A549 (cell line): ENCODE results near the gene ZMYND10. TPM values are rescaled to one million over a fixed set of nuclear protein-coding genes. Genes with fewer than 3 reads are reported as not detected.
A peak's percentile ranks its signal among the peaks of the same experiment; 100 is the strongest.

Source experiments
- ATAC-seq, 2 experiments: fragments of 200-7000 bp in 1 of 2; fragments of >200 bp in 1 of 2; cut with Nextera tagmentation in 1 of 2; cut with Tn5 transposase in 1 of 2; 3 replicates each; pipeline versions ENCODE4 v1.8.0 to v1.9.1; 2018 to 2020; ENCODE audit warnings: mild to moderate bottlenecking in 1 of 2, moderate library complexity in 1 of 2
- CTCF ChIA-PET: fragments of 300-600 bp; sonication (Branson Sonifier 250); formaldehyde crosslinking; extraction: SDS; loops from one replicate; lab custom pipeline; 2021; ENCODE audit warnings: antibody characterized with exemption, inconsistent platforms; lab: Yijun Ruan, JAX
- POLR2A ChIA-PET: fragments of 350-600 bp; formaldehyde crosslinking; extraction: SDS; loops from one replicate; lab custom pipeline; 2021; ENCODE audit warnings: antibody characterized with exemption, inconsistent platforms; lab: Yijun Ruan, JAX
- DNase-seq, 2 experiments: peaks; one replicate each; pipeline versions ENCODE4 v3.0.0 to v3.0.0-alpha.2; 2011 to 2016; ENCODE audit warnings: low read depth in 1 of 2, low spot score in 1 of 2
- FAIRE-seq: peaks from 2 replicates; lab custom pipeline; 2011; peaks lifted over from hg19 to GRCh38; lab: Jason Lieb, UNC
- H3K27ac ChIP-seq, 2 experiments: fragments of >200 bp; sonication (Bioruptor Twin); formaldehyde crosslinking; 3 replicates each; pipeline ENCODE4 v1.5.1; 2016 to 2017
- H3K4me1 ChIP-seq: fragments of >200 bp; sonication (Bioruptor Twin); formaldehyde crosslinking; 3 replicates; pipeline ENCODE4 v1.6.1; 2016
- H3K4me2 ChIP-seq: fragments of >200 bp; sonication (Bioruptor Twin); formaldehyde crosslinking; 3 replicates; pipeline ENCODE4 v1.6.1; 2016
- H3K4me3 ChIP-seq: fragments of >200 bp; sonication (Bioruptor Twin); formaldehyde crosslinking; 3 replicates; pipeline ENCODE4 v1.5.1; 2016
- H3K9me3 ChIP-seq: fragments of >200 bp; sonication (Bioruptor Twin); formaldehyde crosslinking; 3 replicates; pipeline ENCODE4 v1.6.1; 2016
- CEBPB ChIP-seq, 2 experiments: fragments of >200 bp in 1 of 2; sonication (Bioruptor Twin) in 1 of 2; formaldehyde crosslinking in 1 of 2; IDR thresholded peaks; 2 replicates each; pipeline ENCODE4 v1.6.1; 2012 to 2016
- EHF ChIP-seq: fragments of 250-450 bp; sonication (Bioruptor Pico); IDR thresholded peaks from 2 replicates; pipeline ENCODE4 v1.5.0; 2020; ENCODE audit warnings: mild to moderate bottlenecking
- EHMT2 ChIP-seq: fragments of 200-600 bp; sonication (generic); IDR thresholded peaks from 2 replicates; pipeline ENCODE4 v1.6.1; 2016; ENCODE audit warnings: antibody characterized with exemption, low read depth, mild to moderate bottlenecking, moderate library complexity
- FOSB ChIP-seq: fragments of 250-450 bp; sonication (Bioruptor Pico); IDR thresholded peaks from 2 replicates; pipeline ENCODE4 v1.5.0; 2020; ENCODE audit warnings: mild to moderate bottlenecking, moderate library complexity
- JUNB ChIP-seq: fragments of >200 bp; sonication (Bioruptor Twin); formaldehyde crosslinking; IDR thresholded peaks from 2 replicates; pipeline ENCODE4 v1.6.1; 2016
- MAZ ChIP-seq: fragments of 150-350 bp; IDR thresholded peaks from 2 replicates; pipeline ENCODE4 v1.6.1; 2014; ENCODE audit warnings: antibody characterized with exemption, low read depth, low read length, borderline replicate concordance
- PHF8 ChIP-seq: fragments of 200-600 bp; sonication (generic); IDR thresholded peaks from 2 replicates; pipeline ENCODE4 v1.6.1; 2016; ENCODE audit warnings: low read depth, mild to moderate bottlenecking, antibody characterized with exemption, moderate library complexity, borderline replicate concordance
- POLR2A ChIP-seq: IDR thresholded peaks from 2 replicates; pipeline ENCODE4 v1.6.1; 2012; ENCODE audit warnings: mild to moderate bottlenecking, low read length
- POLR2AphosphoS2 ChIP-seq: conservative IDR thresholded peaks from 2 replicates; pipeline ENCODE4 v1.6.1; 2012; ENCODE audit warnings: low read length, improper control_type of control experiment, inconsistent platforms
- RNF2 ChIP-seq: fragments of 200-600 bp; sonication (generic); IDR thresholded peaks from 2 replicates; pipeline ENCODE4 v1.6.1; 2016; ENCODE audit warnings: low read depth, mild to moderate bottlenecking, antibody characterized with exemption, moderate library complexity, borderline replicate concordance
- SMC3 ChIP-seq: fragments of >200 bp; sonication (Bioruptor Twin); formaldehyde crosslinking; IDR thresholded peaks from 3 replicates; pipeline ENCODE4 v1.6.1; 2018; ENCODE audit warnings: inconsistent platforms
- SREBF2 ChIP-seq: fragments of 450-650 bp; IDR thresholded peaks from 2 replicates; pipeline ENCODE4 v1.6.1; 2014; ENCODE audit warnings: mild to moderate bottlenecking, moderate library complexity
- ZFP36 ChIP-seq: fragments of 450-650 bp; IDR thresholded peaks from 2 replicates; pipeline ENCODE4 v1.6.1; 2014; ENCODE audit warnings: borderline replicate concordance; ENCODE audit not compliant: partially characterized antibody
- ZSCAN20 ChIP-seq: fragments of 250-450 bp; sonication (Bioruptor Pico); IDR thresholded peaks from 2 replicates; pipeline ENCODE4 v1.8.0; 2022; ENCODE audit warnings: mild to moderate bottlenecking, moderate library complexity
- WGBS: methylation state at CpG from one replicate; pipeline ENCODE4 v1.1.6; 2017; ENCODE audit errors: missing lambda C conversion rate; 5-methylcytosine and 5-hydroxymethylcytosine counted together
- polyA plus RNA-seq, 4 experiments: library from polyadenylated mRNA; depleted of rRNA in 3 of 4; stranded (reverse); fragments of >200 nt; fragmentation: RNase III in 1 of 4; extraction: RNeasy Plus Mini Kit Qiagen cat#74134 plus additional on column Dnase treatment in 1 of 4; gene quantifications; 2 replicates in 3 of 4; 3 replicates in 1 of 4; pipeline ENCODE4 v1.2.3, GENCODE V29; 2011 to 2017
- TF ChIP-seq, protein P1 (sequence below): fragments of >200 bp; sonication (Bioruptor Twin); formaldehyde crosslinking; IDR thresholded peaks from 3 replicates; pipeline ENCODE4 v1.6.1; 2016
- TF ChIP-seq, protein P2 (sequence below): fragments of >200 bp; sonication (Bioruptor Twin); formaldehyde crosslinking; IDR thresholded peaks from 3 replicates; pipeline ENCODE4 v1.5.1; 2016
- TF ChIP-seq, protein P3 (sequence below): fragments of 200-600 bp; sonication (generic); IDR thresholded peaks from 2 replicates; pipeline ENCODE4 v1.6.1; 2016; ENCODE audit warnings: antibody characterized with exemption, mild to moderate bottlenecking, moderate library complexity
- TF ChIP-seq, protein P4 (sequence below): fragments of 250-450 bp; sonication (Bioruptor Pico); IDR thresholded peaks from 2 replicates; pipeline ENCODE4 v1.5.0; 2020; ENCODE audit warnings: low read depth, mild to moderate bottlenecking, moderate library complexity
- TF ChIP-seq, protein P5 (sequence below): IDR thresholded peaks from 2 replicates; pipeline ENCODE4 v1.6.1; 2012; ENCODE audit warnings: low read depth, borderline replicate concordance

ZMYND10 gene
- polyA plus RNA-seq, 2 of the 4 experiments (the other 2 are of a cell fraction) = 0.43 to 0.77 TPM

DNA sequence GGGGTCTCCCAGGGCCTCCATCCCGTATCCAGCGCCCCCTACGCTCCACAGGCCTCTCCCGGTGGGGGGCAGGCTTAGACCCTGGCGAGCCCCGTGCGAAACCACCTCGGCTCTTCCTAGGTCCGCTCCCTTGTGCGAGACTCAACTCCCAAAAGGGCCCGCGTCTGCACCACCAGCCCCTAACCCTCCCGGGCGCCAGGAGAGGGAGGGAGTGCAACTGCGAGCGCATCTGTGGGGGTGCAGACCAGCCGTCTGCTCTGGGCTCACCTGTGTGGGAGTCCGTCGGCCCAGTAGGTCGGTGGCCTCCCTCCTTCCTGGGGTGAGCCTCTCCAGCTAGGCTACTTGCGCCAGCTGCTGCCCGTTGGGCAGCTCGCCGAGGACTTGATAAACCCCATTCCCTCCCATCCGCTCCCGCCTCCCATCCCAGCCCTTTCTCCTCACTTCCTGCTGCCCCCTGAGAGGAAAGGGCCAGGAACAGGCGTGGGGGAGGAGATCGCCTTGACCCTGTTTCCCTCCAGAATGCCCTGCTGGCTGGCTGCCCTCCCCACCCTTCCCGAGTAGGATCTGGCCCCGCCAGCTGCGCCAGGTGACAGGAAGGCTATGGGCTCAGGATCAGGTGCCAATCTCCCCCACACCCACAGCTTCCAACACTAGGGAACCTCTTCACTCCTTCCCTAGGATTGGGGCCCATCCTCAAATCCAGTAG, 23.0 kb downstream of the ZMYND10 start, which contains the start of gene HYAL2:
Gene HYAL2, minus strand, starts transcription at position 360 of the 706 bp plus-strand sequence. CDS start 2,256 bp downstream, outside the sequence.
- TF ChIP-seq, protein P1, sequence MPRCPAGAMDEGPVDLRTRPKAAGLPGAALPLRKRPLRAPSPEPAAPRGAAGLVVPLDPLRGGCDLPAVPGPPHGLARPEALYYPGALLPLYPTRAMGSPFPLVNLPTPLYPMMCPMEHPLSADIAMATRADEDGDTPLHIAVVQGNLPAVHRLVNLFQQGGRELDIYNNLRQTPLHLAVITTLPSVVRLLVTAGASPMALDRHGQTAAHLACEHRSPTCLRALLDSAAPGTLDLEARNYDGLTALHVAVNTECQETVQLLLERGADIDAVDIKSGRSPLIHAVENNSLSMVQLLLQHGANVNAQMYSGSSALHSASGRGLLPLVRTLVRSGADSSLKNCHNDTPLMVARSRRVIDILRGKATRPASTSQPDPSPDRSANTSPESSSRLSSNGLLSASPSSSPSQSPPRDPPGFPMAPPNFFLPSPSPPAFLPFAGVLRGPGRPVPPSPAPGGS = no peak
- TF ChIP-seq JUNB = no peak
- TF ChIP-seq PHF8 = no peak
- TF ChIP-seq SMC3 = no peak
- no peak for TF ChIP-seq POLR2A
- TF ChIP-seq ZFP36 = no peak
- TF ChIP-seq EHMT2 = no peak
- TF ChIP-seq RNF2 = no peak
- TF ChIP-seq FOSB (CRISPR knock-in tag) = no peak
- no peak for ATAC-seq

DNA sequence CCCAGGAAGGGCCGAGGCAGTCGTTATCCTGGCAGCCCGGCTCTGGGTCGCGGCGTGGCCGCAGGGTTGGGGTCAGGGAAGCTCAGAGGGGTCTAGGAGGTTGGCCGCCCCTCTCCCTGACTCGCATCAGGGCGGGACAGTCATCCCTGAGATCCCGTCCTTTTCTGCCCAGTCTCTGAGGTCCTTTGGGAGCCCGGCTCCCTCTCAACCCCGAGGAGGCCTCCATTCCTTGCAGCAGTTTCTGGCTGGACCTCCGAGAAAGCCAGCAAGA, 23.5 kb downstream of the ZMYND10 start:
- peak overlapping the region; percentile 99 to 100; a peak in 5 of 6 replicates for H3K27ac ChIP-seq
- FAIRE-seq = no peak

More for the DNA sequence above, 23.0 kb downstream of the ZMYND10 start, which contains the start of gene HYAL2:
- Histone ChIP-seq H3K27ac (peak within 1 kb of the TSS; percentile 99 to 100), H3K9me3 (no peaks in the 10 kb centered on the region), H3K4me3 (peak within 1 kb of the TSS; percentile 65), H3K4me1 (peaks cover 27% of the 10 kb centered on the region), H3K4me2 (peak within 1 kb of the TSS; percentile 98)
- ChIA-PET CTCF (interaction anchor here (1.1 to 5.1 kb wide), 5 partner anchors 12 to 96 kb away, joined by 3 to 56 read pairs (median 12); partner anchors contain the start of genes HYAL3 and NAA80), POLR2A (no interaction called here)
- FAIRE-seq = no peak
- WGBS = 93% methylated on average over 18 of the region's 31 CpGs
- DNase-seq = no peak

More for the DNA sequence above, 23.5 kb downstream of the ZMYND10 start:
- ATAC-seq (no peak), DNase-seq (no peak)
- peak overlapping the region; percentile 98 for H3K4me2 ChIP-seq
- TF ChIP-seq MAZ = no peak
- TF ChIP-seq SREBF2 = no peak
- no peak for TF ChIP-seq CEBPB (IDR thresholded peaks at IDR 0.05)
- TF ChIP-seq, protein P2, sequence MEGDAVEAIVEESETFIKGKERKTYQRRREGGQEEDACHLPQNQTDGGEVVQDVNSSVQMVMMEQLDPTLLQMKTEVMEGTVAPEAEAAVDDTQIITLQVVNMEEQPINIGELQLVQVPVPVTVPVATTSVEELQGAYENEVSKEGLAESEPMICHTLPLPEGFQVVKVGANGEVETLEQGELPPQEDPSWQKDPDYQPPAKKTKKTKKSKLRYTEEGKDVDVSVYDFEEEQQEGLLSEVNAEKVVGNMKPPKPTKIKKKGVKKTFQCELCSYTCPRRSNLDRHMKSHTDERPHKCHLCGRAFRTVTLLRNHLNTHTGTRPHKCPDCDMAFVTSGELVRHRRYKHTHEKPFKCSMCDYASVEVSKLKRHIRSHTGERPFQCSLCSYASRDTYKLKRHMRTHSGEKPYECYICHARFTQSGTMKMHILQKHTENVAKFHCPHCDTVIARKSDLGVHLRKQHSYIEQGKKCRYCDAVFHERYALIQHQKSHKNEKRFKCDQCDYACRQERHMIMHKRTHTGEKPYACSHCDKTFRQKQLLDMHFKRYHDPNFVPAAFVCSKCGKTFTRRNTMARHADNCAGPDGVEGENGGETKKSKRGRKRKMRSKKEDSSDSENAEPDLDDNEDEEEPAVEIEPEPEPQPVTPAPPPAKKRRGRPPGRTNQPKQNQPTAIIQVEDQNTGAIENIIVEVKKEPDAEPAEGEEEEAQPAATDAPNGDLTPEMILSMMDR = no peak
- TF ChIP-seq POLR2AphosphoS2 = no peak
- no peak for TF ChIP-seq ZSCAN20 (CRISPR knock-in tag)
- TF ChIP-seq, protein P3, sequence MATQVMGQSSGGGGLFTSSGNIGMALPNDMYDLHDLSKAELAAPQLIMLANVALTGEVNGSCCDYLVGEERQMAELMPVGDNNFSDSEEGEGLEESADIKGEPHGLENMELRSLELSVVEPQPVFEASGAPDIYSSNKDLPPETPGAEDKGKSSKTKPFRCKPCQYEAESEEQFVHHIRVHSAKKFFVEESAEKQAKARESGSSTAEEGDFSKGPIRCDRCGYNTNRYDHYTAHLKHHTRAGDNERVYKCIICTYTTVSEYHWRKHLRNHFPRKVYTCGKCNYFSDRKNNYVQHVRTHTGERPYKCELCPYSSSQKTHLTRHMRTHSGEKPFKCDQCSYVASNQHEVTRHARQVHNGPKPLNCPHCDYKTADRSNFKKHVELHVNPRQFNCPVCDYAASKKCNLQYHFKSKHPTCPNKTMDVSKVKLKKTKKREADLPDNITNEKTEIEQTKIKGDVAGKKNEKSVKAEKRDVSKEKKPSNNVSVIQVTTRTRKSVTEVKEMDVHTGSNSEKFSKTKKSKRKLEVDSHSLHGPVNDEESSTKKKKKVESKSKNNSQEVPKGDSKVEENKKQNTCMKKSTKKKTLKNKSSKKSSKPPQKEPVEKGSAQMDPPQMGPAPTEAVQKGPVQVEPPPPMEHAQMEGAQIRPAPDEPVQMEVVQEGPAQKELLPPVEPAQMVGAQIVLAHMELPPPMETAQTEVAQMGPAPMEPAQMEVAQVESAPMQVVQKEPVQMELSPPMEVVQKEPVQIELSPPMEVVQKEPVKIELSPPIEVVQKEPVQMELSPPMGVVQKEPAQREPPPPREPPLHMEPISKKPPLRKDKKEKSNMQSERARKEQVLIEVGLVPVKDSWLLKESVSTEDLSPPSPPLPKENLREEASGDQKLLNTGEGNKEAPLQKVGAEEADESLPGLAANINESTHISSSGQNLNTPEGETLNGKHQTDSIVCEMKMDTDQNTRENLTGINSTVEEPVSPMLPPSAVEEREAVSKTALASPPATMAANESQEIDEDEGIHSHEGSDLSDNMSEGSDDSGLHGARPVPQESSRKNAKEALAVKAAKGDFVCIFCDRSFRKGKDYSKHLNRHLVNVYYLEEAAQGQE = no peak
- TF ChIP-seq EHF (CRISPR knock-in tag) = no peak
- TF ChIP-seq, protein P4, sequence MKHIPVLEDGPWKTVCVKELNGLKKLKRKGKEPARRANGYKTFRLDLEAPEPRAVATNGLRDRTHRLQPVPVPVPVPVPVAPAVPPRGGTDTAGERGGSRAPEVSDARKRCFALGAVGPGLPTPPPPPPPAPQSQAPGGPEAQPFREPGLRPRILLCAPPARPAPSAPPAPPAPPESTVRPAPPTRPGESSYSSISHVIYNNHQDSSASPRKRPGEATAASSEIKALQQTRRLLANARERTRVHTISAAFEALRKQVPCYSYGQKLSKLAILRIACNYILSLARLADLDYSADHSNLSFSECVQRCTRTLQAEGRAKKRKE (CRISPR knock-in tag) = no peak
- TF ChIP-seq RNF2 = no peak
- TF ChIP-seq, protein P5, sequence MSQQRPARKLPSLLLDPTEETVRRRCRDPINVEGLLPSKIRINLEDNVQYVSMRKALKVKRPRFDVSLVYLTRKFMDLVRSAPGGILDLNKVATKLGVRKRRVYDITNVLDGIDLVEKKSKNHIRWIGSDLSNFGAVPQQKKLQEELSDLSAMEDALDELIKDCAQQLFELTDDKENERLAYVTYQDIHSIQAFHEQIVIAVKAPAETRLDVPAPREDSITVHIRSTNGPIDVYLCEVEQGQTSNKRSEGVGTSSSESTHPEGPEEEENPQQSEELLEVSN = no peak
- TF ChIP-seq, all 56 proteins: peak for 0
- Histone ChIP-seq H3K4me3 (peak overlapping the region; percentile 65), H3K4me1 (peaks cover 30% of the 10 kb centered on the region), H3K9me3 (no peaks in the 10 kb centered on the region)
- ChIA-PET POLR2A (no interaction called here), CTCF (interaction anchor here (1.0 to 5.1 kb wide), 6 partner anchors 13 to 33 kb away, joined by 3 to 56 read pairs (median 4); partner anchors contain the start of genes HYAL3 and NAA80)
- WGBS = 76% methylated on average over 7 of the region's 14 CpGs
